DND-41 (cell line): ENCODE data around the gene CEP70.

Source experiments
- ATAC-seq: fragments of 200-7000 bp; cut with Tn5 transposase; 3 replicates; pipeline ENCODE4 v1.9.1; 2021; ENCODE audit warnings: low read depth; ENCODE audit not compliant: insufficient read depth
- DNase-seq: peaks from one replicate; pipeline ENCODE4 v3.0.0-alpha.2; 2020
- H2AFZ ChIP-seq: 2 replicates; pipeline ENCODE4 v1.6.0; 2012; ENCODE audit warnings: low read depth, low read length
- H3K27ac ChIP-seq: 2 replicates; pipeline ENCODE4 v1.5.1; 2012; ENCODE audit warnings: low read length, inconsistent platforms
- H3K27me3 ChIP-seq: fragments of 200-600 bp; sonication (generic); 2 replicates; pipeline ENCODE4 v1.6.0; 2012; ENCODE audit warnings: low read length, mild to moderate bottlenecking, inconsistent platforms; ENCODE audit not compliant: insufficient read depth, poor library complexity
- H3K36me3 ChIP-seq: 2 replicates; pipeline ENCODE4 v1.5.1; 2012; ENCODE audit warnings: low read length, inconsistent platforms; ENCODE audit not compliant: insufficient read depth
- H3K4me1 ChIP-seq: 2 replicates; pipeline ENCODE4 v1.5.1; 2012; ENCODE audit warnings: mild to moderate bottlenecking, low read length; ENCODE audit not compliant: insufficient read depth
- H3K4me2 ChIP-seq: 2 replicates; pipeline ENCODE4 v1.6.0; 2012; ENCODE audit warnings: mild to moderate bottlenecking, moderate library complexity, low read length, inconsistent platforms; ENCODE audit not compliant: insufficient read depth
- H3K4me3 ChIP-seq, 2 experiments: fragments of 200-600 bp in 1 of 2; shearing (Covaris generic) in 1 of 2; 2 replicates each; pipeline ENCODE4 v1.5.1; 2012 to 2016; ENCODE audit warnings: inconsistent platforms in 2 of 2, low read length in 2 of 2, mild to moderate bottlenecking in 2 of 2, low read depth in 1 of 2, moderate library complexity in 1 of 2
- H3K79me2 ChIP-seq: 2 replicates; pipeline ENCODE4 v1.6.0; 2012; ENCODE audit warnings: low read length, inconsistent platforms; ENCODE audit not compliant: insufficient read depth
- H3K9ac ChIP-seq: 2 replicates; pipeline ENCODE4 v1.6.0; 2012; ENCODE audit warnings: low read depth, mild to moderate bottlenecking, inconsistent platforms, low read length, moderate library complexity
- H3K9me3 ChIP-seq: 2 replicates; pipeline ENCODE4 v1.5.1; 2012; ENCODE audit warnings: low read length, moderate library complexity, mild to moderate bottlenecking, inconsistent platforms; ENCODE audit not compliant: insufficient read depth, severe bottlenecking
- H4K20me1 ChIP-seq: 2 replicates; pipeline ENCODE4 v1.6.0; 2012; ENCODE audit warnings: low read length; ENCODE audit not compliant: insufficient read depth
- CTCF ChIP-seq: IDR thresholded peaks from 2 replicates; pipeline ENCODE4 v1.5.1; 2012; ENCODE audit warnings: borderline replicate concordance, low read length, moderate library complexity, mild to moderate bottlenecking; ENCODE audit not compliant: poor library complexity, severe bottlenecking; ENCODE audit errors: extremely low read depth
- EZH2 ChIP-seq: IDR thresholded peaks from 3 replicates; pipeline ENCODE4 v1.6.1; 2012; ENCODE audit warnings: borderline replicate concordance, low read depth, mild to moderate bottlenecking, moderate library complexity, low read length, inconsistent platforms; ENCODE audit not compliant: severe bottlenecking

The CEP70 gene

GRCh38 chr3:138624518-138624917 is 30.5 kb upstream of the CEP70 start:
- Histone ChIP-seq H3K27me3 (no peaks in the 10 kb centered on the region), H4K20me1 (no peaks in the 10 kb centered on the region), H3K9me3 (no peaks in the 10 kb centered on the region), H3K9ac (no peak overlapping the region), H3K4me3 (no peak overlapping the region), H3K4me2 (no peak overlapping the region), H3K4me1 (no peaks in the 10 kb centered on the region), H3K79me2 (no peaks in the 10 kb centered on the region), H3K27ac (no peak overlapping the region), H2AFZ (no peak overlapping the region), H3K36me3 (no peaks in the 10 kb centered on the region)
- DNase-seq (no peak), ATAC-seq (no peak)
- no peak for TF ChIP-seq EZH2
- TF ChIP-seq CTCF = no peak

GRCh38 chr3:138620431-138620830 is 26.4 kb upstream of the CEP70 start:
- TF ChIP-seq EZH2 = no peak
- no peak for TF ChIP-seq CTCF
- no peak overlapping the region for H3K9ac ChIP-seq
- DNase-seq = no peak
- H4K20me1 ChIP-seq = no peaks in the 10 kb centered on the region
- H3K36me3 ChIP-seq = no peaks in the 10 kb centered on the region
- H3K79me2 ChIP-seq = no peaks in the 10 kb centered on the region
- H3K9me3 ChIP-seq = no peaks in the 10 kb centered on the region
- ATAC-seq = no peak
- H3K27ac ChIP-seq = no peak overlapping the region
- no peak overlapping the region for H3K4me3 ChIP-seq
- no peak overlapping the region for H2AFZ ChIP-seq
- no peaks in the 10 kb centered on the region for H3K27me3 ChIP-seq
- no peak overlapping the region for H3K4me2 ChIP-seq
- no peaks in the 10 kb centered on the region for H3K4me1 ChIP-seq

GRCh38 chr3:138615462-138615861 is 21.4 kb upstream of the CEP70 start:
- ATAC-seq (no peak), DNase-seq (no peak)
- Histone ChIP-seq H3K9ac (no peak overlapping the region), H3K27ac (no peak overlapping the region), H3K9me3 (no peaks in the 10 kb centered on the region), H3K4me1 (peaks cover 16% of the 10 kb centered on the region), H3K36me3 (no peaks in the 10 kb centered on the region), H3K79me2 (no peaks in the 10 kb centered on the region), H2AFZ (no peak overlapping the region), H3K4me2 (no peak overlapping the region), H4K20me1 (no peaks in the 10 kb centered on the region), H3K27me3 (no peaks in the 10 kb centered on the region), H3K4me3 (no peak overlapping the region)
- TF ChIP-seq CTCF = no peak
- TF ChIP-seq EZH2 = no peak

GRCh38 chr3:138609898-138610266 is 15.8 kb upstream of the CEP70 start:
- H3K27ac ChIP-seq = no peak overlapping the region; the same call in 1 of the 2 replicates
- ATAC-seq (no peak), DNase-seq (no peak)
- peaks cover 43% of the 10 kb centered on the region for H3K4me1 ChIP-seq
- no peaks in the 10 kb centered on the region for H4K20me1 ChIP-seq
- H3K9ac ChIP-seq = peak overlapping the region; percentile 88
- TF ChIP-seq CTCF (no peak), EZH2 (no peak)
- no peaks in the 10 kb centered on the region; the same call in 1 of the 2 replicates for H3K79me2 ChIP-seq
- H3K4me3 ChIP-seq = peak overlapping the region in 1 of 2 experiments; percentile 72; a peak in 2 of 4 replicates
- no peaks in the 10 kb centered on the region for H3K36me3 ChIP-seq
- H3K4me2 ChIP-seq = peak overlapping the region; percentile 71
- H3K27me3 ChIP-seq = peaks cover 7% of the 10 kb centered on the region
- H3K9me3 ChIP-seq = no peaks in the 10 kb centered on the region
- peak overlapping the region; percentile 91 for H2AFZ ChIP-seq
